KOPT-K1 (cell line): ENCODE data around the gene C11orf24.
"Not testable (repeated sequence)": the region's sequence is repeated elsewhere in the genome, so short reads cannot be mapped to it uniquely, and the experiment has no call there.

Source experiments
- H3K27ac ChIP-seq: fragments of 200-600 bp; sonication (generic); 2 replicates; pipeline ENCODE4 v1.5.1; 2016; ENCODE audit warnings: antibody characterized with exemption, mild to moderate bottlenecking, low read depth, low read length; ENCODE audit not compliant: poor library complexity, severe bottlenecking
- H3K36me3 ChIP-seq: fragments of 200-600 bp; sonication (generic); 2 replicates; pipeline ENCODE4 v1.5.1; 2017; ENCODE audit warnings: antibody characterized with exemption, mild to moderate bottlenecking, low read length, moderate library complexity; ENCODE audit not compliant: insufficient read depth
- H3K9me3 ChIP-seq: fragments of 200-600 bp; sonication (generic); 2 replicates; pipeline ENCODE4 v1.5.1; 2017; ENCODE audit warnings: antibody characterized with exemption, low read length, mild to moderate bottlenecking; ENCODE audit not compliant: insufficient read depth, poor library complexity, severe bottlenecking

Gene C11orf24

GRCh38 chr11:68256331-68256741, 15.4 kb downstream of the C11orf24 start:
- peaks cover 4% of the 10 kb centered on the region; the same call in 1 of the 2 replicates for H3K36me3 ChIP-seq
- no peaks in the 10 kb centered on the region for H3K9me3 ChIP-seq
- H3K27ac ChIP-seq, result no peak overlapping the region

- H3K27ac ChIP-seq, result no peak overlapping the region
- peaks cover 1% of the 10 kb centered on the region; the same call in 1 of the 2 replicates for H3K36me3 ChIP-seq
- no peaks in the 10 kb centered on the region for H3K9me3 ChIP-seq
These were observed 16.2 kb downstream of the C11orf24 start for GRCh38 chr11:68255526-68255925.

DNA sequence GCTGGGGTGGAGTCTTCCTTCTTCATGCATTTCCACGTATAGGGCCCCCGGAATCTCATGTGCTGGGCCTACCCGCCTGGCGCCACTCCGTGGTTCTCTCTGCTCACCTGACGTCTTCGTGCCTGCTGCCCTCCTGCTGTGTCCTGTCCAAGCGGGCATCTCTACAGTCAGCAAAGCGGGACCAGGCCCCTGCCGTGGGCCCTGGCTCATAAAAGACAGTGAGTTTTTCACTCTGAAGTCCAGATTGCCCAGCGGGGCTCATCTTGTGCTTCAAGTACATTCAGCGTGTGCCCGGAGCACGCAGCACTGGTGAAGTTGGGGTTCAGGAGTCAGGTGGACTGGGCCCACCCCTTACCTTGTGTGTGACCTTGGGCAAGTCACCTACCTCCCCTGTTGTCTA, 17.4 kb downstream of the C11orf24 start:
- no peak overlapping the region for H3K27ac ChIP-seq
- H3K9me3 ChIP-seq, result peaks cover 1% of the 10 kb centered on the region

DNA sequence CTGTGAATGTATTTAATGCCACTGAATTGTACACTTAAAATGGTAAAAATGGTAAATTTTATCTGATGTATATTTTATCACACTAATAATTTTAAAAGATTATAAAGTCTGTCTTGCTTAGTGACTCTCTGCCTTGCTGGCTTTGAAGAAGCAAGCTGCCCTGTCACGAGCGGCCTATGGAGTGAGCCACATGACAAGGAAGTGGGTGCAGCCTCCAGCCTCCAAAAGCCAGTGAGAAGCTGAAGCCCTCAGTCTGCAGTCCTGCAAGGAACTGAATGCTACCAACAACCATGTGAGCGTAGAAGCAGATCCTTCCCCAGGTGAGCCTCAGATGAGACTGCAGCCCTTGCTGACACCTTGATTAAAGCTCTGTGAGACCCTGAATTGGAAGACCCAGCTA, 20.0 kb downstream of the C11orf24 start:
- H3K36me3 ChIP-seq, result no peaks in the 10 kb centered on the region
- H3K9me3 ChIP-seq, result peaks cover 6% of the 10 kb centered on the region
- H3K27ac ChIP-seq, result no peak overlapping the region

More for the DNA sequence above, 17.4 kb downstream of the C11orf24 start:
- no peaks in the 10 kb centered on the region for H3K36me3 ChIP-seq

- H3K9me3 ChIP-seq, H3K27ac ChIP-seq, H3K36me3 ChIP-seq: not testable (repeated sequence)
These were observed 26.9 kb downstream of the C11orf24 start for GRCh38 chr11:68244912-68245311.

- not testable (repeated sequence) for H3K36me3 ChIP-seq, H3K9me3 ChIP-seq, H3K27ac ChIP-seq
These were observed 27.9 kb downstream of the C11orf24 start for GRCh38 chr11:68243847-68244246.

DNA sequence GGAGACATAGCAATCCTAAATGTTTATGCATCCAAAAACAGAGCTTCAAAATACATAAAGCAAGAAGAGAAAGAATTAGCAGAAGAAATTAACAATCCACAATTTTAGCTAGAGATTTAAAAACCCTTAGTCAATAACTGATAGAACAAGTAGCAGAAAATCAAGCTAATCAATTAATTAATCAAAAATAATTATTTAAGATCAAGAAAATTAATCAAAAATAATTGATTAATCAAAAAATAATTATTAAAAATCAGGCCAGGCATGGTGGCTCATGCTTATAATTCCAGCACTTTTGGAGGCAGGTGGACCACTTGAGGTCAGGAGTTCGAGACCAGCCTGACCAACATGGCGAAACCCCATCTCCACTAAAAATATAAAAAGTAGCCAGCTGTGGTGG, 29.2 kb downstream of the C11orf24 start:
- Histone ChIP-seq H3K36me3 (no peaks in the 10 kb centered on the region), H3K27ac (no peak overlapping the region), H3K9me3 (no peaks in the 10 kb centered on the region)

DNA sequence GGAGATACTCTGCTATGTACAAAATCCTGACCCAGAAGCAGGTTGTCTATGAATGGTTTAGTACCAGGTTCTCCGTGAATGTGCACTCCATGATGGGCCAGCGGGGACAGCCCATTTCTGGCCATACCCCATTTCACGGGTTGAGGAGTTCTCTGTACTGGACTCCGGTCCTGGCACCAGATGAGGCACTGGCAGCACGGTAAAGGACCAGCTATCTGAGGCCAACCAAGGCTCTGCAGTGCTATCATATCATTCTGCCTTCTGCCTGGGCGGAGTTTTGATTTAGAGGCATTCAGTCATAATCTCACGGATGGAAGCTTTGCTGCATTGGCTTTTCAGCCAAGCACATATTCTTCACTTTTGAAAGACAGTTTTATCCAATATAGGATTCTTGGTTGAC, 40.2 kb downstream of the C11orf24 start:
- Histone ChIP-seq H3K27ac (no peak overlapping the region), H3K9me3 (peaks cover 16% of the 10 kb centered on the region), H3K36me3 (no peaks in the 10 kb centered on the region)

DNA sequence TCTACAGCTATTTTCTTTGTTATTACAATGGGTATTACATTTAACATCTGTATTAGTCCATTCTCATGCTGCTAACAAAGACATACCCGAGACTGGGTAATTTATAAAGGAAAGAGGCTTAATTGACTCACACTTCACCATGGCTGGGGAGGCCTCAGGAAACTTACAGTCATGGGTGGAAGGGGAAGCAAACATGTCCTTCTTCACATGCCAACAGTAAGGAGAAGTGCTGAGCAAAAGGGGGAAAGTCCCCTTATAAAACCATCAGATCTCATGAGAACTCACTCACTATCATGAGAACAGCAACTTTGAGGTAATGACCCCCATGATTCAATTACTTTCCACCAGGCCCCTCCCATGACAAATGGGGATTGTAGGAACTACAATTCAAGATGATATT, 42.2 kb downstream of the C11orf24 start:
- Histone ChIP-seq H3K36me3 (no peaks in the 10 kb centered on the region), H3K9me3 (peaks cover 16% of the 10 kb centered on the region), H3K27ac (no peak overlapping the region)

DNA sequence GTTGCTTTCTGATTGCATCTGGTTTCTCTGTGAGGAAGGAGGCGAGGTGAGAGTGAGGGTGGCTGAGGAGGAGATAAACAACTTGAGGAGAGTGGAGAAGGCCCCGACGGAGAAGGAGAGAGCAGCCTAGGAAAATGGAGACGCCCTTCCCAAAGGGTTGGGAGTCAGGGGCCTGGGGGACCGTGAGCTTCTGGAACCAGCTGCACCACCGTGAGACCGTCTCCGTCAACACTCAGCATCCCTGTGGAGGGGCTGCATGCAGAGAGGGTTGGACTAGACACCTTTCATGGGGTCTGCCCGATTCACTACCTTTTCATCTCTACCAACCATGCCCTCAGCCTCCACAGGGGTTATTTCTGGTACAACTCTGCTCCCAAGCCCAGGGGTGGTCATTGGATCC, 45.4 kb downstream of the C11orf24 start:
- Histone ChIP-seq H3K36me3 (no peaks in the 10 kb centered on the region), H3K27ac (no peak overlapping the region), H3K9me3 (peaks cover 16% of the 10 kb centered on the region)

DNA sequence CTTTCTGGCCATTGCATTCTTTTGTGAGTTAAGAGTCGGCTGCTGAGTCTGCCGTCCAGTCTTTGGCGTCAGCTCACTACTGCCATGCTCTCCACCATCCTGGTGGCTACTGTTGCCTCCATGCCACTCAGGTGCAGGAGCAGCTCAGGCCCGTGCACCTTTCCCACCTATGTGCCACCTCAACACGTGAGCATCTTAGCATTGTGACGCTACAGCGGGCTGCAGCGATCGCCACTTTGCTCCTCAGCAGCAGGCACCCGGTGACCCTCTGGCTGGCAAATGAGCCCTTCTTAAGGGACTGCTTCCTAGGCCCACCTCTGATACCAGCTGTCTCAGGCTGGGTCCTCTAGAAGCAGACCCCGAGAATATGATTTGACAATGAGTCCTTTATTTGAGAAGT, 47.2 kb downstream of the C11orf24 start:
- Histone ChIP-seq H3K36me3 (no peaks in the 10 kb centered on the region), H3K9me3 (peaks cover 12% of the 10 kb centered on the region), H3K27ac (no peak overlapping the region)

GRCh38 chr11:68223275-68223674, 48.5 kb downstream of the C11orf24 start:
- Histone ChIP-seq H3K27ac (no peak overlapping the region), H3K36me3 (no peaks in the 10 kb centered on the region), H3K9me3 (no peaks in the 10 kb centered on the region)

- no peaks in the 10 kb centered on the region for H3K36me3 ChIP-seq
- no peak overlapping the region for H3K27ac ChIP-seq
- H3K9me3 ChIP-seq, result no peaks in the 10 kb centered on the region
These were observed 50.4 kb downstream of the C11orf24 start for GRCh38 chr11:68221406-68221805.

GRCh38 chr11:68216171-68216938, 55.4 kb downstream of the C11orf24 start:
- Histone ChIP-seq H3K36me3 (no peaks in the 10 kb centered on the region), H3K9me3 (no peaks in the 10 kb centered on the region), H3K27ac (no peak overlapping the region)

DNA sequence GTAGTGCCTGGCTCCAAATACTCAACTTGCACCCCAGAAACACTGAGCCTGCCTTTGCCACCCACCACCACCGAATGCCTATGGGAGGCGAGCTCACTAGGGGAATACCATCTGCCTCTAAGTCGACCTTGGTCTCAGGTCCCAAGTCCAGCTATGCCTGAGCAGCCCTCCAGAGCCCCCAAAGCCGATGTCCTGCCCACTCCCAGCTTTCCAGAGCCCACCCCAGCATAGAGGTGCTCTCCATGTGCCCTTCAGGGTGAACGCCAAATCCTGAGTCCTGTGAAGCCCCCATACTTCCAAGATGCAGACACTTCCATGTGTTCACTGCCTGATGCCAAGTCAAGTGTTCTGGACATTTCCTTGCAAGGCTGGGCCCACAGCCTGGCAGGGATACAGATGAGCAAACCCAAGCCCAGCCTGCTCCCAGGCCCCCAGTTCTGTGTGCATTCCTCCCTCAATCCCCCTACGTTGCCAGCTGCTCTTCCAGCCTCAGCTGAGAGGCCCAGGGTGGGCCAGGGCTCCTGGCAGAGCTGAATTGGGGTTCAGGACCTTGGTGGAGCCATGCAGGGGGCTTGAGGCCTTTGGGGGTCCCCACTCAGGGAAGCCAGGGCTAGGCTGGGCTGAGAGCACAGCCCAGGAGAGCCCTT, 56.1 kb downstream of the C11orf24 start:
- H3K27ac ChIP-seq, result no peak overlapping the region
- H3K36me3 ChIP-seq, result no peaks in the 10 kb centered on the region
- no peaks in the 10 kb centered on the region for H3K9me3 ChIP-seq

DNA sequence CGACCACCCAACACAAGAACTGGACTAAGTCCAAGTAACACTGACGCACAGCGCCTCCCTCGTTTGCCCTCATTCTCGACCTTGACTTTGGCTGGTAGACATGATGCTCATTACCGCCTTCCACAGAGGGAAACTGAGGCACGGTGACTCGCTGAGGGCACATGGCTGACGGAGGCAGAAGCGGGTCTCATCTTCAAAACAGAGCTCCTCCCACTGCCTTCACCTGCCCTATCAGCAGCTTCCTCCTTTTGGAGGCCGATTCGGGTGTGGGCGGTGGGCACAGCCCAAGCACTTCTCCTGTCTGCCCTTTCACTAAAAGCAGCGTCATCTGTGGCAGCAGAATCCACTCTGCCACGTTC, 56.7 kb downstream of the C11orf24 start:
- no peaks in the 10 kb centered on the region for H3K9me3 ChIP-seq
- no peak overlapping the region for H3K27ac ChIP-seq
- H3K36me3 ChIP-seq, result no peaks in the 10 kb centered on the region
